Osteoblast (primary cell): ENCODE measurements around the gene TCF7L2. TPM values are rescaled to one million over a fixed set of nuclear protein-coding genes. Genes with fewer than 3 reads are reported as not detected.

Experiments used
- DNase-seq: peaks from one replicate; pipeline ENCODE4 v3.0.0; 2011; ENCODE audit warnings: low spot score, mixed read lengths; ENCODE audit not compliant: insufficient read length; ENCODE audit errors: missing footprints
- H2AFZ ChIP-seq: 2 replicates; pipeline ENCODE4 v1.6.0; 2011; ENCODE audit warnings: mild to moderate bottlenecking, low read length
- H3K27ac ChIP-seq: 2 replicates; pipeline ENCODE4 v1.5.1; 2011; ENCODE audit warnings: mild to moderate bottlenecking, low read depth, low read length, moderate library complexity
- H3K27me3 ChIP-seq: 2 replicates; pipeline ENCODE4 v1.6.0; 2012; ENCODE audit warnings: mild to moderate bottlenecking, control low read depth, inconsistent platforms, low read length, moderate library complexity; ENCODE audit not compliant: insufficient read depth
- H3K36me3 ChIP-seq: 2 replicates; pipeline ENCODE4 v1.5.1; 2011; ENCODE audit warnings: mild to moderate bottlenecking, low read length, control low read depth, moderate library complexity; ENCODE audit not compliant: insufficient read depth
- H3K4me1 ChIP-seq: 2 replicates; pipeline ENCODE4 v1.5.1; 2011; ENCODE audit warnings: mild to moderate bottlenecking, low read length, control low read depth, moderate library complexity; ENCODE audit not compliant: insufficient read depth
- H3K4me2 ChIP-seq: 2 replicates; pipeline ENCODE4 v1.6.0; 2011; ENCODE audit warnings: mild to moderate bottlenecking, low read length; ENCODE audit not compliant: insufficient read depth
- H3K4me3 ChIP-seq: fragments of 200-600 bp; sonication (generic); 3 replicates; pipeline ENCODE4 v1.5.1; 2012; ENCODE audit warnings: mild to moderate bottlenecking, low read length, inconsistent platforms; ENCODE audit not compliant: insufficient read depth
- H3K79me2 ChIP-seq: 2 replicates; pipeline ENCODE4 v1.6.0; 2012; ENCODE audit warnings: mild to moderate bottlenecking, low read length, control low read depth, inconsistent platforms; ENCODE audit not compliant: insufficient read depth
- H3K9me3 ChIP-seq: 2 replicates; pipeline ENCODE4 v1.5.1; 2011; ENCODE audit warnings: low read depth, low read length, control low read depth
- H4K20me1 ChIP-seq: 2 replicates; pipeline ENCODE4 v1.6.0; 2012; ENCODE audit warnings: mild to moderate bottlenecking, low read length, control low read depth; ENCODE audit not compliant: insufficient read depth
- total RNA-seq: library from RNA; depleted of rRNA; stranded (reverse); fragments of >200 nt; gene quantifications from 2 replicates; pipeline ENCODE4 v1.2.3, GENCODE V29; 2012
- TF ChIP-seq, protein P1 (sequence below): IDR thresholded peaks from 2 replicates; pipeline ENCODE4 v1.5.1; 2011; ENCODE audit warnings: mild to moderate bottlenecking, low read depth, low read length, moderate library complexity; ENCODE audit errors: extremely low read depth

TCF7L2 gene
- total RNA-seq: 9.0 and 10.6 TPM in 2 replicates

DNA sequence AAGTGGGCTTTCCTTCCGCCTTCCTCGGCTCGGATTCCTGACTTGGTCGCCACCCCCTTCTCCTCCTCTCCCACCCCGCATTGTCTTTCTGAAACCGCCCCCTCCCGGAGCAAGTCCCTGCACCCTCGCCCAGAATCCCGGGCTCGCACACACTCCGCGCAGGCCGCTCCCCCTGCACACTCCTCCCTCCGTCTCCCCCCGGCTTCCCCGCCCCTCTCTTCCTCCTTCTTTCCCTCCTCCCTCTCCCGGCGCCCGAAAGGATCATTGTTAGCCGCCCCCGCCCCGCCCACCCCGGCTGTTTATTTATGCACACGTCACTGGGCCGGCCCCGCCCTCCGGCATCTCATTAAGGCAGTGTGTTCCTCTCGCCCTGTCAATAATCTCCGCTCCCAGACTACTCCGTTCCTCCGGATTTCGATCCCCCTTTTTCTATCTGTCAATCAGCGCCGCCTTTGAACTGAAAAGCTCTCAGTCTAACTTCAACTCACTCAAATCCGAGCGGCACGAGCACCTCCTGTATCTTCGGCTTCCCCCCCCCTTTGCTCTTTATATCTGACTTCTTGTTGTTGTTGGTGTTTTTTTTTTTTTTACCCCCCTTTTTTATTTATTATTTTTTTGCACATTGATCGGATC is at the start of gene TCF7L2:
Gene TCF7L2 (plus strand): TSS at position 373 of the 633 bp plus-strand sequence. CDS start 510 bp downstream, outside the sequence.
- Histone ChIP-seq H3K9me3 (no peaks in the 10 kb centered on the region), H2AFZ (peak within 1 kb of the TSS; percentile 76), H4K20me1 (peaks cover 7% of the 10 kb centered on the region), H3K4me1 (peaks cover 20% of the 10 kb centered on the region), H3K4me3 (peak within 1 kb of the TSS; percentile 90), H3K79me2 (peaks cover 37% of the 10 kb centered on the region), H3K27me3 (no peaks in the 10 kb centered on the region), H3K36me3 (no peaks in the 10 kb centered on the region), H3K4me2 (peak within 1 kb of the TSS; percentile 90), H3K27ac (peak within 1 kb of the TSS; percentile 88)
- TF ChIP-seq, protein P1, sequence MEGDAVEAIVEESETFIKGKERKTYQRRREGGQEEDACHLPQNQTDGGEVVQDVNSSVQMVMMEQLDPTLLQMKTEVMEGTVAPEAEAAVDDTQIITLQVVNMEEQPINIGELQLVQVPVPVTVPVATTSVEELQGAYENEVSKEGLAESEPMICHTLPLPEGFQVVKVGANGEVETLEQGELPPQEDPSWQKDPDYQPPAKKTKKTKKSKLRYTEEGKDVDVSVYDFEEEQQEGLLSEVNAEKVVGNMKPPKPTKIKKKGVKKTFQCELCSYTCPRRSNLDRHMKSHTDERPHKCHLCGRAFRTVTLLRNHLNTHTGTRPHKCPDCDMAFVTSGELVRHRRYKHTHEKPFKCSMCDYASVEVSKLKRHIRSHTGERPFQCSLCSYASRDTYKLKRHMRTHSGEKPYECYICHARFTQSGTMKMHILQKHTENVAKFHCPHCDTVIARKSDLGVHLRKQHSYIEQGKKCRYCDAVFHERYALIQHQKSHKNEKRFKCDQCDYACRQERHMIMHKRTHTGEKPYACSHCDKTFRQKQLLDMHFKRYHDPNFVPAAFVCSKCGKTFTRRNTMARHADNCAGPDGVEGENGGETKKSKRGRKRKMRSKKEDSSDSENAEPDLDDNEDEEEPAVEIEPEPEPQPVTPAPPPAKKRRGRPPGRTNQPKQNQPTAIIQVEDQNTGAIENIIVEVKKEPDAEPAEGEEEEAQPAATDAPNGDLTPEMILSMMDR: no peak
- DNase-seq: peak; percentile 96

DNA sequence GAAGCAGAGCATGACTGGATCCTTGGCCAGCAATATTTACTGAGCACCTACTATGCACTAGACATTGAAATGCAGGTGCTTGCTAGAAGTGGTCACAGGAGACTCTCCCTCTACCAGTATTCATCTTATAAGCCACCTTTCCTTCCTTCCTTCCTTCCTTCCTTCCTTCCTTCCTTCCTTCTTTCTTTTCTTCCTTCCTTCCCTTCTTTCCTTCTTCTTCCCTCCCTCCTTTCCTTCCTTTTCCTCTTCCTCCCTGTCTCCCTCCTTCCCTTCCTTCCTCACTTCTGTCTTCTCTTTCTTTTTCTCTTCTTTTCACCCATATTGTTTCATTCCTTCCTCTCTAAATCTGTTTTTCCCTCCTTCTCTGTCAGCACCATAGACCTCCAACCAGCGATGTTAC is 47.3 kb upstream of the TCF7L2 start:
- no peaks in the 10 kb centered on the region for H3K27me3 ChIP-seq
- TF ChIP-seq, protein P1: no peak
- H3K4me2 ChIP-seq: no peak overlapping the region
- no peak overlapping the region for H3K4me3 ChIP-seq
- no peaks in the 10 kb centered on the region for H3K36me3 ChIP-seq
- no peaks in the 10 kb centered on the region for H3K9me3 ChIP-seq
- no peak overlapping the region for H2AFZ ChIP-seq
- no peak overlapping the region for H3K27ac ChIP-seq
- no peaks in the 10 kb centered on the region for H3K79me2 ChIP-seq
- H4K20me1 ChIP-seq: no peaks in the 10 kb centered on the region
- no peaks in the 10 kb centered on the region for H3K4me1 ChIP-seq
- no peak for DNase-seq

DNA sequence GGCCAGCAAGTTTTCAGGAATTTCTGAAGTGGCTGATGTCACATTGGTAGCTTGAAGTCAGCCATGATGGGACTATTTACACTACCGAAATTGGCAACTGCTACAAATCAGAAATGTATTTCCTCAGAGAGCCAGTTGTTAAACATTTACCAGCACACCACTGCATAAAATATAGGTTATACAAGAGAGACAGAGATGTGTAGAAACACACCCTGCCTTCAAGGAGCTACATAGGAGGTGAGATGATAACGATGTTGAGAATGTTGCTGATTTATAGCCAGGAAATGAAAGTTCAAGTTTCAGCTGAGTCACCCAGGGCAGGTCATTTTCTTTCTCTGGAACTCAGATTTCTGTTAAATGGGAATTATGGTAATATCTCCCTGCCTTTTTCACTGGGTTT is 46.0 kb upstream of the TCF7L2 start:
- no peaks in the 10 kb centered on the region for H3K27me3 ChIP-seq
- no peaks in the 10 kb centered on the region for H3K36me3 ChIP-seq
- no peaks in the 10 kb centered on the region for H3K79me2 ChIP-seq
- TF ChIP-seq, protein P1: no peak
- H3K4me3 ChIP-seq: no peak overlapping the region
- no peak overlapping the region for H3K4me2 ChIP-seq
- no peaks in the 10 kb centered on the region for H4K20me1 ChIP-seq
- no peaks in the 10 kb centered on the region for H3K9me3 ChIP-seq
- no peaks in the 10 kb centered on the region for H3K4me1 ChIP-seq
- no peak overlapping the region for H2AFZ ChIP-seq
- DNase-seq: peak; percentile 63
- no peak overlapping the region for H3K27ac ChIP-seq

DNA sequence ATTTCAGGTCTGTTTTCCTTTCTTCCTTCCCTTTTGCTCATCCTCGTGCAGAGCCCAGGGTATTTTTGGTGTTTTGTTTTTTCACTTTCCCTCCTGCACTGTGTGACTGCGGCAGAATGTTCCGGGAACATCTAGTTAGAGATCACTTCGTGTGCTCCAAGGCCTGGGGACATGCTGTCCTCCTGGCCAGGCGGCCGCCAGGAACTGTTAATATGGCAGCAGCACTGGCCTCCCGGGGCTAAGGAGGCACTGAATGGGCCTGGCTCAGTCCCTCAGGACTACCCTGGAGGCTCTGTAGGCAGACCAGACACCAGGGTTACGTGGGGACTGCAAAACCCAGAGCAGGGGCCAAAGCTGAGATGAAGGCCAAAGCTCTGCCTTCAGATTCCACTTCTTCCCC is 43.1 kb upstream of the TCF7L2 start:
- Histone ChIP-seq H2AFZ (no peak overlapping the region), H3K4me1 (no peaks in the 10 kb centered on the region), H3K27ac (no peak overlapping the region), H4K20me1 (no peaks in the 10 kb centered on the region), H3K27me3 (no peaks in the 10 kb centered on the region), H3K9me3 (no peaks in the 10 kb centered on the region), H3K4me2 (no peak overlapping the region), H3K36me3 (no peaks in the 10 kb centered on the region), H3K4me3 (no peak overlapping the region), H3K79me2 (no peaks in the 10 kb centered on the region)
- no peak for DNase-seq
- TF ChIP-seq, protein P1: no peak
